IMR-90 (cell line): Measurements from ENCODE around the gene NR6A1.

ENCODE experiments used
- CTCF ChIP-seq: conservative IDR thresholded peaks from 2 replicates; pipeline ENCODE4 v1.5.1; 2012; ENCODE audit warnings: mild to moderate bottlenecking, low read depth, low read length, improper control_type of control experiment
- ELK1 ChIP-seq: fragments of 150-350 bp; IDR thresholded peaks from 2 replicates; pipeline ENCODE4 v1.6.1; 2016; ENCODE audit warnings: low read depth, mild to moderate bottlenecking, low read length, moderate library complexity, borderline replicate concordance
- MXI1 ChIP-seq: IDR thresholded peaks from 2 replicates; pipeline ENCODE4 v1.6.1; 2012; ENCODE audit warnings: low read depth, mild to moderate bottlenecking, low read length, moderate library complexity, borderline replicate concordance
- POLR2A ChIP-seq: IDR thresholded peaks from 2 replicates; pipeline ENCODE4 v1.6.1; 2012; ENCODE audit warnings: mild to moderate bottlenecking, low read depth, low read length
- RFX5 ChIP-seq: IDR thresholded peaks from 2 replicates; pipeline ENCODE4 v1.8.0; 2012; ENCODE audit warnings: low read depth, mild to moderate bottlenecking, low read length, moderate library complexity

- TF ChIP-seq CTCF (no peak), ELK1 (no peak), POLR2A (no peak), MXI1 (no peak), RFX5 (no peak)
Observed at GRCh38 chr9:124471761-124472160, 299.4 kb downstream of the NR6A1 start.
